KMS-11 (cell line): Measurements from ENCODE around the gene LHX3.

Experiments used
- H2AFZ ChIP-seq: fragments of 200-600 bp; sonication (generic); 2 replicates; pipeline ENCODE4 v1.6.1; 2016; ENCODE audit warnings: antibody characterized with exemption, mixed run types, low read depth
- H3K27ac ChIP-seq: fragments of 200-600 bp; sonication (generic); 2 replicates; pipeline ENCODE4 v1.6.1; 2016; ENCODE audit warnings: mild to moderate bottlenecking, mixed run types
- H3K27me3 ChIP-seq: fragments of 200-600 bp; sonication (generic); 2 replicates; pipeline ENCODE4 v1.6.1; 2017; ENCODE audit warnings: mild to moderate bottlenecking, low read depth, mixed run types, moderate library complexity; ENCODE audit not compliant: insufficient read depth
- H3K36me3 ChIP-seq: fragments of 200-600 bp; sonication (generic); 2 replicates; pipeline ENCODE4 v1.6.1; 2017; ENCODE audit warnings: mild to moderate bottlenecking, mixed run types; ENCODE audit not compliant: insufficient read depth
- H3K4me1 ChIP-seq: fragments of 200-600 bp; sonication (generic); 2 replicates; pipeline ENCODE4 v1.6.1; 2016; ENCODE audit warnings: mild to moderate bottlenecking, low read depth, mixed run types; ENCODE audit not compliant: poor library complexity, severe bottlenecking
- H3K4me2 ChIP-seq: fragments of 200-600 bp; sonication (generic); 2 replicates; pipeline ENCODE4 v1.7.0; 2016; ENCODE audit warnings: mild to moderate bottlenecking, mixed run types
- H3K4me3 ChIP-seq: fragments of 200-600 bp; sonication (generic); IDR thresholded peaks from 2 replicates; pipeline ENCODE4 v1.6.1; 2017; ENCODE audit warnings: low read depth, low read length, mixed read lengths; ENCODE audit not compliant: insufficient read depth
- H3K79me2 ChIP-seq: fragments of 200-600 bp; sonication (generic); 2 replicates; pipeline ENCODE4 v1.6.1; 2016; ENCODE audit warnings: low read depth, mixed run types; ENCODE audit not compliant: insufficient read depth
- H3K9ac ChIP-seq: fragments of 200-600 bp; sonication (generic); 2 replicates; pipeline ENCODE4 v1.6.1; 2016; ENCODE audit warnings: mild to moderate bottlenecking, mixed run types
- H4K20me1 ChIP-seq: fragments of 200-600 bp; sonication (generic); 2 replicates; pipeline ENCODE4 v1.6.1; 2016; ENCODE audit warnings: mild to moderate bottlenecking, mixed run types; ENCODE audit not compliant: insufficient read depth
- CTCF ChIP-seq: fragments of 200-600 bp; sonication (generic); conservative IDR thresholded peaks from 2 replicates; pipeline ENCODE4 v1.6.1; 2017; ENCODE audit warnings: low read depth, mild to moderate bottlenecking, antibody characterized with exemption, low read length, moderate library complexity, mixed read lengths

The LHX3 gene

GRCh38 chr9:136160995-136161610, 43.8 kb downstream of the LHX3 start:
- no peak overlapping the region for H3K4me2 ChIP-seq
- no peak for TF ChIP-seq CTCF
- no peak overlapping the region for H3K27ac ChIP-seq

DNA sequence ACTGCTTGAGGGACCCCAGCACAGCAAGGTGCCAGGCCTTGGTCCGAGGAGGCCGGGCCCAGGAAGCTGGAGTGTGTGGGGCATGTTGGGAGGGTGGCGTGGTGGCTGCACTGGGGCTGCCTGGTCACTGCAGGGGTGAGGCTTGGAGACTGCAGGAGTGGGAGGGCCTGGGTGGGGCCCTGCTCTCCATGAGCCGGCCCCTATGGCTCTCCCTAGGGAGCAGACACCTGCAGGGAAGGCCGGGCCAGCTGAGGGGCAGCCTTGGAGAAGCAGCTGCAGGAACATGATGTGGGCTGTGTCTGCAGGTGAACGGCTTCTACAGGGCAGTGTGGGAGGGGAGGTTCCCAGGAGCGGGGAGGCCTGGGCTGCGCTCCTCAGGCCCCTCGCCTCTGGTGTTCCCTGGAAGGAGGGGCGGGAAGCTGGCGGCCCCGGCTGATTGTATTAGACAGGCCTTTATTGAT, 44.5 kb downstream of the LHX3 start:
- H3K27me3 ChIP-seq, result peaks cover 95% of the 10 kb centered on the region
- no peak overlapping the region for H3K27ac ChIP-seq
- TF ChIP-seq CTCF, result no peak
- H4K20me1 ChIP-seq, result no peaks in the 10 kb centered on the region
- no peaks in the 10 kb centered on the region for H3K4me1 ChIP-seq
- H3K9ac ChIP-seq, result no peak overlapping the region
- no peak overlapping the region for H2AFZ ChIP-seq
- H3K4me3 ChIP-seq, result no peak overlapping the region
- no peaks in the 10 kb centered on the region for H3K36me3 ChIP-seq
- H3K79me2 ChIP-seq, result no peaks in the 10 kb centered on the region
- no peak overlapping the region for H3K4me2 ChIP-seq

More at GRCh38 chr9:136160995-136161610, 43.8 kb downstream of the LHX3 start:
- Histone ChIP-seq H3K27me3 (peaks cover 95% of the 10 kb centered on the region), H2AFZ (no peak overlapping the region), H3K36me3 (no peaks in the 10 kb centered on the region), H4K20me1 (no peaks in the 10 kb centered on the region), H3K9ac (no peak overlapping the region), H3K4me3 (no peak overlapping the region), H3K79me2 (no peaks in the 10 kb centered on the region), H3K4me1 (no peaks in the 10 kb centered on the region)

DNA sequence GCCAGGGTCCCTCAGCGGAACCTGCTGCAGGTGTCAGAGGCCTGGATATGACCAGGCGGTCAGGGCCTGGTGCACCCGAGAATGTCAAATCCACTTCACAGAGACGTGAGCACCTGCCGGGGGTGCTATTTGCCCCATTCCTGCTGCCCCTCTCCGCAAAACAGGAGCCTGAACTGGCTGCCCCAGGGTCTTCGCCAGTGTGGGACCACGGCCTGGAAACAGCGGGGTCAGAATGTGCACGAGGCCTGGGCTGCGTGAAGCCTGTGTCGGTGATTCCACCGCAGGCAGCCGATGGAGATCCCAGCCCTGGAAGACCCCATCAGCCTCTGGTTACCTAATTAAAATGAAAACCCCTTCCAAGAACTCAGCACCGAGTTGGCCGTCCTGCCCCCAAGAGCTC, 45.1 kb downstream of the LHX3 start:
- H3K79me2 ChIP-seq, result no peaks in the 10 kb centered on the region
- no peak overlapping the region for H3K4me2 ChIP-seq
- H4K20me1 ChIP-seq, result no peaks in the 10 kb centered on the region
- H3K4me1 ChIP-seq, result no peaks in the 10 kb centered on the region
- no peaks in the 10 kb centered on the region for H3K36me3 ChIP-seq
- no peak for TF ChIP-seq CTCF
- H3K27me3 ChIP-seq, result peaks cover 95% of the 10 kb centered on the region
- H3K27ac ChIP-seq, result no peak overlapping the region
- no peak overlapping the region for H2AFZ ChIP-seq
- H3K9ac ChIP-seq, result no peak overlapping the region
- H3K4me3 ChIP-seq, result no peak overlapping the region

- Histone ChIP-seq H3K27me3 (peaks cover 90% of the 10 kb centered on the region), H3K79me2 (no peaks in the 10 kb centered on the region), H3K36me3 (no peaks in the 10 kb centered on the region), H3K9ac (no peak overlapping the region), H4K20me1 (no peaks in the 10 kb centered on the region), H3K27ac (no peak overlapping the region), H3K4me1 (no peaks in the 10 kb centered on the region), H3K4me3 (no peak overlapping the region), H2AFZ (no peak overlapping the region), H3K4me2 (no peak overlapping the region)
- no peak for TF ChIP-seq CTCF
These were observed 47.3 kb downstream of the LHX3 start for GRCh38 chr9:136157477-136158265.
